IPS-NIHi7 (cell line): ENCODE results near the gene APOL6.
"Not testable (repeated sequence)": the region's sequence is repeated elsewhere in the genome, so short reads cannot be mapped to it uniquely, and the experiment has no call there.

Experiments used
- DNase-seq: peaks from one replicate; pipeline ENCODE4 v3.0.0; 2012; ENCODE audit warnings: mixed read lengths; ENCODE audit errors: extremely low spot score

APOL6 gene

DNA sequence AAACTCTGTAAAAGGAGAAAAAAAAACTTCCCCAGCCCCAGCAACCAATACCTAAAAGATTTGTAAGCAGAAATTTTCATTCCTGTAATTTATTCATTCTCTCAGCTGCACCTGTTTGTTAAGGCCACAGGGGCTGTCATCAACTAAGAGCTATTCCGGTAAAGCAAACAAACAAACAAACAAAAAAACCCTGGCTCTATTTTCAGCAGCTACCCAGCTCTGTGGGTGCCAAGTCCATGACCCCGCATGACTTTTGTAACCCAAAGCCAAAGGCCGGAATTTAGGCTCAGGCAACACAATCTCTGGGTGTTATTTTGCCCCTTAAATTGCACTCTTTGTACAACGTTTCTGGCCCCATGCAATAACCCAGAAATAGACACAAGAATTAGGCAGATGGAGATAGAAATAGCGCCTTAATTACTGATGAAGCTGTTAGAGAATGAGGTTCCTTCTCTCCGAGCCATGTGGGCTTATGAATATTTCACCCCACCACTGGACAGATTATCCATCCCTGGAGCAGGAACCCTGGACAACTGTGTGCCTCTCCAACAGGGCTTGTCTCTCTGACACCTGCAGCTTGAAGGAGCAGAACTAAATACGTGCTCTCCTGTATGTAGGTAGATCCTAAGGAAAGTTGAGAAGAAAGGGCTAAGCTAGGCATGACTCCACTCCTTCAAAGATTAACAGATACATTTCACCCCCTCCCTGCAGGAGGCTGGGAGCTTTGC is 29.4 kb downstream of the APOL6 start:
- DNase-seq, result no peak

DNA sequence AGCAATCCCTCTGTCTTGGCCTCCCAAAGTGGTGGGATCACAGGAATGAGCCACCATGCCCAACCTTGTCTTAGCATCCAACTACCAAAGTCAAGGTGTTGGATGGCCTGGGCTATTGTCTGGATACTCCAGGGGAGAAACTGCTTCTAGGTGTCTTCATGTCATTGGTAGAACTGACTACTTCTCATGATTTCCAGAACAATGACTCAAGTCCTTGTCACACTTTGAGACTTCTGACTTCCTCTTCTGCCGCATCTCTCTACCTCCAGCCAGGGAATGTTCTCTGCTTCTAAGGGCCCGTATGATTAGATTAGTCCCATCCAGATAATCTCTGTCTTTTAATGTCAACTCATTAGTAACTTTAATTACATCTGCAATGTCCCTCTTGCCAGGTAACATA is 30.6 kb downstream of the APOL6 start:
- no peak for DNase-seq

DNA sequence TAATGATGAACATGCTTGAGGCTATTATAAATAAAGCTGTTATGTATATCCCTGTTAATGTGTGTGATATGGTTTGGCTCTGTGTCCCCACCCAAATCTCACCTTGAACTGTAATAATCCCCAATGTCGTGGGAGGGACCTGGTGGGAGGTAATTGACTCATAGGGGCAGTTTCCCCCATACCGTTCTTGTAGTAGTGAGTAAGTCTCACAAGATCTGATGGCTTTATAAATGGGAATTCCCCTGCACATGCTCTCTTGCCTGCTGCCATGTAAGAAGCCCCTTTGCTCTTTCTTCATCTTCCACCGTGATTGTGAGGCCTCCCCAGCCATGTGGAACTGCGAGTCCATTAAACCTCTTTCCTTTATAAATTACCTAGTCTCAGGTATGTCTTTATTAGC is 31.2 kb downstream of the APOL6 start:
- DNase-seq, result not testable (repeated sequence)

DNA sequence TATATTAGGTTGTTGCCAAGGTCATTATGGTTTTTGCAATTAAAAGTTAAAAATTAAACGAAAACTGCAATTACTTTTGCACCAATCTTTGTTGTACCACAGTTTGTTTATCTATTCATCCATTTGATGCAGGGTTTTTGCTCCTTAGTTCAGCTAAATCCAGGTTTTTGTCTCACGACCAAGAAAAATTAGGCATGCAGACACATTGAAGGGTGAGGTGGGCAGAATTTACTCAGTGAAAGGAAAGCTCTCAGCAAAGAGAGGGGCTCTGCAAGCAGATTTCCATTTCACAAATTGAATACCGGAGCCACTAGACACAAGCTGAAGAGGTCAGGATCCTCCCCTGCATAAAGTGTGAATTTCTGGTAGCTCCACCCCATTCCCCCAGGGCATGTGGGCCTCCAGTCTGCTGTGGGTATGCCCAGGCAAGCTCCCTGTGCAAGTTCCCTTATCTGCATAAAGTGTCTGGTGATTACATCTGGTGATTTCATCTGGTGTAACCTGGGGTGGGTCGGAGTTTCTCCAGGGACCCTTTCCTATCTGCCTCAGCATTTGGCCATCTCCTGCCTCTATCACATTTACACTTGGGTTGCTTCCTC is 33.3 kb downstream of the APOL6 start:
- DNase-seq, result no peak

DNA sequence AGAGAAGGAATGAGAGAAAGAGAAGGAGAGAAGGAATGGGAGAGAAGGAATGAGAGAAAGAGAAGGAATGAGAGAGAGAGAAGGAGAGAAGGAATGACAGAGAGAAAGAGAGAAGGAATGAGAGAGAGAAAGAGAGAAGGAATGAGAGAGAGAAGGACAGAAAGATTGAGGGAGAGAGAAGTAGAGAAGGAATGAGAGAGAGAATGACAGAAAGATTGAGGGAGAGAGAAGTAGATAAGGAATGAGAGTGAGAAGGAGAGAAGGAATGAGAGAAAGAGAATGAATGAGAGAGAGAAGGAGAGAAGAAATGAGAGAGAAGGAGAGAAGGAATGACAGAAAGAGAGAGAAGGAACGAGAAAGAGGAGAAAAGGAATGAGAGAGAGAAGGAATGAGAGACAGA is 35.3 kb downstream of the APOL6 start:
- DNase-seq, result no peak

DNA sequence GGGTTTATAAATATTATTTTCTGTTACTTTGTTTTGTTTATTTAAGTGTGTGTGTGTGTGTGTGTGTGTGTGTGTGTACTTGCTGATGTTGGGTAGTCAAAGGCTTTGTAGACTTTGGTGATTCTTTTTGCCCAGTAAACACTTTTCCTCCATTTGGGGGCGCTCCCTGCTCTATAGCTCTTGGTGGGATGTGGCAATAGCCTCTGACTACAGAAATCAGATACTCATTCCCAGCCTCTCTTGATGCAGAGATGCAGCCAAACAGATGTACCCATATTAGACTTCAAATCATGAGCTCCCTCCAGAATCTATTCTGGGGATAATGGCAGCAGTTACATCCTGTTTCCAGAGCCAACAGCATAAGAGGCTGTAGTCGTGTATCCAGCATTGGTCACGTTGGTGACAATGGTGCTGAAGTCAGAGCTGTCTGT is 36.0 kb downstream of the APOL6 start:
- DNase-seq, result peak; percentile 63

DNA sequence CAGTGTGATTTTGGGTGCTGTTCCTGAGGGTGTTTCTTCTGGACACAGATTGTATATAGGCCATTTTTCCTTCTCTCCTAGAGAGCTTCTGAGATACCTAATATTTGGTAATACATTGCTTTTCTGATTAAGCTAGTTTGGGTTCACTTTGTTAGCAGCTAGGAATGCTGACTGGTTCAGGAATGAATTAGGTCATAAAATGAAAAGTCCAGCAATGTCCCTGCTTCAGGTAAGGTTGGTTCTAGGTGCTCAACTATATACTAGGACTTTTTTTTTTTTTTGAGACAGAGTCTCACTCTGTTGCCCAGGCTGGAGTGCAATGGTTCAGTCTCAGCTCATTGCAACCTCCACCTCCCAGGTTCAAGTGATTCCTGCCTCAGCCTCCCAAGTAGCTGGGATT is 36.5 kb downstream of the APOL6 start:
- no peak for DNase-seq

DNA sequence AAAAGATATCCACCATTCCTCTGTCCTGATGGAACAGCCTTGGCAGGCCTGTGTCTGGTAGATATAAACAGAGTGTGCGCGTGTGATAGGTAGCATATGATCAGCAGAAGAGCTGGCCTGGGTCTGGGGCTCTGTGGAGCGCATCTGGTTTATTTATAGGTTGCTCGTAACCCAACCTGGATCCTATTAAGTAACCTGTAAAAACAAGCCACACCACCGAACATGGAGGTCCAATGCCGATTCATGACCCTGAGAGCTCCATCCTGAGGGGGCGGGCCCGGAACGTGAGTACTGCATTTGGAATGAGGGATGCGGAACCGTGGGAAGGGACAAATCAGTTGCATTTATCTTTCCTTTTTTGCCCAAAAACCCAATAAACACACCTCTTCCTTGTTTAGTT is 37.5 kb downstream of the APOL6 start:
- DNase-seq, result no peak

DNA sequence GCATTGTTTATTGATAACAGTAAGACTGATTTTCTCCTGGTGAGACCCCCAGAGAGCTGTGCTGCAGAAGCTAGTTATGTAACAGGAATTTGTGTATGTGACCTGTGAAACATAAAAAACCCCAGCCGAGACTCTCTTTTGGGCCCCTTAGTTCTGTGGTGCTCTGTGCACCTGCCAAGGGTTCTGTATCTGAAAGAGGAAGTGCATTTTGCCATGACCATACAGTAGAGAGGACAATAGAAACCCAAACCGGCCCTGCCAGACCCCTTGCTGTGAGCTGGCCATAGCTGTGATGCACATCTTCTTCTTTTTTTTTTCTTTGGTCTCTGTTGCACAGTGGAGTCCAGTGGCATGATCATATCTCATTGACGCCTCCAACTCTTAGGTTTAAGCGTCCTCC is 38.1 kb downstream of the APOL6 start:
- no peak for DNase-seq

DNA sequence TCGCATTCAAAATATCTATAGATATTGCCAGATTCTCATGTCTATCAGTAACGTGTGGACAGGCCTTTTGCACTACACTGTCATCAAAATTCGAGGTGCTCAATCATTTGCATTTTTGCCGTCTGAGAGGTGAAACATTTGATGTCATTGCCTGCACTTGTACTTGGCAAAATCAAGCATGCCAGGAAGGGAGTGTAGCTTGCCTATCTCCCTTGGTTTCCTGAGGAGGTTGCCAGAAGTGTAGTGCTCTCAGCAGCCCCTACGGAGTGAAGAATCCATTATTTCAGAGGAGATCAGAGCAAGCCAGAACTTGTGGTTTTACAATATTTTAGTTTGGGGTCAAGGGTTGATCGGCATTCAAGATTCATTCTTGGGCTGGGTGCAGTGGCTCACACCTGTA is 39.2 kb downstream of the APOL6 start:
- DNase-seq, result no peak

DNA sequence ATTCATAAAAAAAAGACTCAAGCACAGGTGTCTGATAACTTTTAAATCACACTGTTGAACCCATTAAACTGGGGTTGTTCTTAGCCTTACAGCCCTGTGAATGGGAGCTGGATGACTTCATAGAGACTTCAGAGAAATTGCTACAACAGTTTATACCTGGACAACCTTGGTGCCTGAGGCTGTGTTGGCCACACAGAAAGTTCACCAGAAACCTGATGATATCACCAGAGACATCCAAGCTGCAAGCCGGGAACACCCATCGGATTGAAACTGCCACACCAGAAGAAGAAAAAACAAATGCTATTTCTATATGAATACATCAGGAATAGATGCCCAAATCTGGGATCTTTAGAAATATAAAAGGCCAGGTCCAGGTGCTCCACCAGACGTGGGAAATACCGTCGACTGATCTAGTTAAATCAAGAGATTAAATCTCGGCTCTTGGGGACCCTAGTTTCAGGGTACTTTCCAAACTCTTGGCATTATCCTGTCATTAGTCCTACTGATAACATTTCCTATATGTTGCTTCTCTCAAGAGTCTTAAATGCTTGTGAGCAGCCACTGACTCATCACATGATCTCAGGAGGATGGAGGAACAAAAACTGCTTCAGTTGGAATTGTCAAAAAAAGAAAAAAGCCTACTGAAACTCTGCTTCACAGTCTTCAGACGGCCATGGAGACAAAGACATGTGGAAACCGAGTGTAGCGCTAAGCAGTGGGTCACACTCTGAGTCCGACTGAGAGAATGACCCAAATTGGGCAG is 40.8 kb downstream of the APOL6 start:
- DNase-seq, result no peak

DNA sequence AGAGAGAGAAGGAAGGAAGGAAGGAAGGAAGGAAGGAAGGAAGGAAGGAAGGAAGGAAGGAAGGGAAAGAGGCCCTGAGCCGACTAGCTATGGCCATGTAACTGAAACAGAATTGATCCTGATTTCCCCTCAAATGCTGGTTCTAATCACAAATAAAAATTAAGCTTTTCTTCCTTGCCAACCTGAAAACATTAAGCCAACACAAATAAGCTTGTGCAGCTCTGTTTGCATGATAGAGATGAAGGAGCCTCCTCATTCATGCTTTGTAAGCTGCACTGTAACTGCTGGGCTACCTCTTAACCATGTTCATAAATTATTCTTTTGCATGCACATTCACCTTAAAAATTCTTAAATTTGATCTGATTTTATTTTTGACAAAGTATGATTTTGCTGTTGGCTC is 41.8 kb downstream of the APOL6 start:
- DNase-seq, result no peak

DNA sequence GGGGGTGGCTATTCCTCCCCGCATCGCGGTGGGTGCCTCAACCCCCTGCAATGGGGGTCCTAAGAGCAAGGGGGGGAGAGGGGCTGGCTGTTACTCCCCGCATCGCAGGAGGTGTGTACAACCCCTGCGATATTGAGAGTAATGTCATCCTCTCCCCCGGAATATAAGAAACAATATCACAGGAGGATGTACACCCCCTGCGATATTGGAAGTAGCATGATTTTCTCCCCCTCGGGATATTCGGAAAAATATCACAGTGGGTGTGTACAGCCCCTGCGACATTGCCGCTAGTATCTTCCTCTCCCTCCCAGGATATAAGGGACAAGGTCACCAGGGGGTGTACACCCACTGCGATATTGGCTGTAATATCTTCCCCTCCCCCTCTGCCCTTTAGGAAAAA is 47.0 kb downstream of the APOL6 start:
- DNase-seq, result no peak

DNA sequence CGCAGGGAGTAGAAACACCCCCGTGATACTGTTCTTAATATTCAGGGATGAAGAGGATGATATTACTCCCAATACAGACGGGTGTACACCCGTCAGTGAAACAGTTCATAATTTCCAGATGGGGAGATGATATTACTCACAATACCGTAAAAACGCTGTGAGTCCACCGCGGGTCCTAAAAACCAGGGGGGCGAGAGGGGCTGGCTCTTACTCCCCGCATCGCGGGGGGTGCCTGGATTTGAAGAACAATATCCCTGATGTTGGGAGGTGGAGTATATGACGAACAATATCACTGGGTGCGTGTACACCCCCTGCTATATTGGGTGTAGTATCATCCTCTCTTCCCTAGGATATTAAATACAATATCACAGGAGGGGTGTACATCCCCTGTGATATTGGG is 48.9 kb downstream of the APOL6 start:
- no peak for DNase-seq

DNA sequence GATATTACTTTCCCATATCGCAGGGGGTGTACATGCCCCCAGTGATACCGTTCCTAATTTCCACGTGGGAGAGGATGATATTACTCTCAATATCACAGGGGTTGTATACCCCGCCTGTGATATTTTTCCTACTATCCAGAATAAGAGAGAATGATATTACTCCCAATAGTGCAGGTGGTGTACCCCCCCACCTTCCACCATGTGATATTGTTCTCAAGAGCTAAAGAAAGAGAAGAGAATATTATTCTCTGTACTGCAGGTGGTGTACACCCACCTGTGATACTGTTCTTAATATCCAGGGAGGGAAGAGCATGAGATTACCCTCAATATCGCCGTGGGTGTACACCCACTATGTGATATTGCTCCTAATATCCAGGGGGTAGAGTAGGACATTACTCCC is 51.6 kb downstream of the APOL6 start:
- DNase-seq, result not testable (repeated sequence)

DNA sequence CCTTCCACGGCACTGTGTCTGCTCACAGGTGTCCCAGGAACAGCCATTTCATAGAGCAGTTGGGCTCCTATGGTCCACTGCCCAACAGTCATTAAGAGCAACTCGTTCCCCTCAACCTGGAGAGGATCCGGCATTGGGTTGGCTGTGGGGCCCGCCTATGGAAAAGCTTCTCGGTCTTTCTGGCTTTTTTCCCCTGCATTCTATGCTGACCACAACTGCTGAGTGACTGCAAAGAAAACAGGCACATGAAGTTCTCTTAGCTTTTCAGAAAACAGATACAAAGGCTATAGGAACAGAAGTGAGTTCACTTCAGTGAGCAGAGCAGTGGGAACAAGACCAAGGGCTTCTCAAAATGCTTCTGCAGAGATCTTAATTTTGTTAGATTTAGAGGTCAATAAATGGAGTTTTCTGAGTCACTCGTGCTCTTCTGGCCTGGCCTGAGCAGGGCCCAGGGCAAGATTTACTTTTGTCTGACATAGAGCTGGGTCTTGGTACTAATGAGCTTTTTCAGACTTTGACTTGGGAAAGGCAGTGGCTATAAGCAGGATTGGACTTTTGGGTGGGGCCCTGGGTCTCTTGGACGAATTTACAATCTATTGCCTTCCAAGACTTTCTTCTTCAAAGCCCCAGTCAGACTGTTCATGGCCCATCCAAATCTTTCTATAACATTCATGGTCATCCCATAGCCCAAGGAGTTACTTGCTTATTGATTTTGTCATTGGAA is 55.8 kb downstream of the APOL6 start:
- no peak for DNase-seq

DNA sequence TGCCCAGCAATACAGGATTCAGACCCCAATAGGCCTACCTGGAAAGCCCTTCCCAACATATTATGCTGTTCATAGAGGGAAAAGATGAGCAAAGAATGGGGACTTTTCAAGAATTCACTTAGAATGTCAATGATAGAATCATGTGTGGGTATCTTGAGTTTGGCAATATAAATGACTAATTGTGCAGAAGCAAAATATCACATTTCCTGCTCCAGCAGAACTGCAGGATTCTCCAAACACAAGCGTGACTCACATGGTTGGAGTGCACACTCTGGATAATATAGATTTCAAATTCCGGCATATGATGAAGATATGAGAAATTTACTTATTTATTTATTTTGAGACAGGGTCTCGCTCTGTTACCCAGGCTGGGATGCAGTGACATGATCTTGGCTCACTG is 56.9 kb downstream of the APOL6 start:
- no peak for DNase-seq

DNA sequence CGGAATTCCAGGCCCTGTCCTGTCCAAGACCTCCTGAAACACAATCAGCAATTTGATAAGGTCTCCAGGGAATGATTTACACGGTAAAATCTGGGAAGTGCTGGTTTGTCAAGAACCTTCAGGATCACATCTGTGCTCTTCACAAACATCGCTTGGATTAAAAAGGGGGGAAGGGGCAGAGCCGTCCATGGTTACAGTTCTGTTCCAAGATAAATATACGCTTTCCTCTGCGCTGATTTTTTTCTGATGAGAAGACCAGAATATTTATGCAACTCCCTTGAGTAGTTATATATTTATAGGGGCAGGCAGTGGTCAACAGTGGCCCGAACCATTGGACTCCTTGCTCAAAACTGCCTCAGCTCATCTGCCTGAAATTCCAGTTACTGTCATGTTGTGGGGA is 60.2 kb downstream of the APOL6 start:
- no peak for DNase-seq

DNA sequence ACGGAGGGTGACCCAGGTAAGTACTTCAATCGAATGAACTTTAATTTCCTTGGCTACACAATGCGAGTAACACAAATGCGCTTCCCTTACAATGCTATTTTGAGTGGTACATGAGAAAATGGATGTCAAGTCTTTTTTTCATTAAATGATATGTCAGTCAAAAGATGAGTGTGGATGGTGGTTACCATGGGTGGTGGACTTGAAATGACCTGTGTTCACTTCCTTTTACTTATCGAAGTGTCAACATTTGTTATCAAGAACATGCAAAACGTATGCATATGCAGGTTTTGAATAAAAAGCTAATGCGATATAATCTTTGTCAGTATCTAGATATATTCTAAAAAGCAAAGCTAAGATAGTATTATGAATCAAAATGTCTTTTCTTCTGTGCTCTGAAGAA is 60.7 kb downstream of the APOL6 start:
- no peak for DNase-seq

DNA sequence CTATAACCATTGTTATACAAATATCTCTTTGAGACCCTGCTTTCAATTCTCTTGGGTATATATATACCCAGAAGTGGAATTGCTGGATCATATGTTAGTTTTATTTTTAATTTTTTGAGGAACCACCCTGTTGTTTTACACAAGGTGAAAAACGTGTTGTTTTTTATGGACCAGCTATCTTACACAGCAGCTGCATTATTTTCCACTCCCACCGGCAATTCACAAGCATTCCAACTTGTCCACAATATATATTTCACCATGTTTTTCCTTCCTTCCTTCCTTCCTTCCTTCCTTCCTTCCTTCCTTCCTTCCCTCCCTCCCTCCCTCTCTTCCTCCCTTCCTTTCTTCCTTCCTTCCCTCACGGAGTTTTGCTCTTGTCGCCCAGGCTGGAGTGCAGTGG is 63.1 kb downstream of the APOL6 start:
- no peak for DNase-seq

DNA sequence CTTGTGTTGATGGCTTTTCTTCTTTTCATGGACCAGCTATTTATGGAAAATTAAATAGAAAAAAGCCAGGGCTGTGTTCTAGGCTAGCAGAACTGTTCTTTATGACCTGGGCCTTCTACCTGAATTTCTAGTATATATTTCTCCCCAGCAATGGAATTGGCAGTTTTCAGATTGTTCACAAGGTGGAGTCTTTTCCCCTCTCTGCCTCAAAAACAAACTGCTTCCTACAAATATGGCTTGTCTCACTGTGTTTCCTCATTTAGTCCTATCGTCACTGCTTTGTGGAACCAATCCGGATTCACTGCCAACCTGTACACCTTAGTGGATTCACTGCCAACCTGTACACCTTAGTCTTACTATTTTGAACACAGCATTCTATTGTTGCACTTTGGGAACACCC is 64.4 kb downstream of the APOL6 start:
- no peak for DNase-seq

DNA sequence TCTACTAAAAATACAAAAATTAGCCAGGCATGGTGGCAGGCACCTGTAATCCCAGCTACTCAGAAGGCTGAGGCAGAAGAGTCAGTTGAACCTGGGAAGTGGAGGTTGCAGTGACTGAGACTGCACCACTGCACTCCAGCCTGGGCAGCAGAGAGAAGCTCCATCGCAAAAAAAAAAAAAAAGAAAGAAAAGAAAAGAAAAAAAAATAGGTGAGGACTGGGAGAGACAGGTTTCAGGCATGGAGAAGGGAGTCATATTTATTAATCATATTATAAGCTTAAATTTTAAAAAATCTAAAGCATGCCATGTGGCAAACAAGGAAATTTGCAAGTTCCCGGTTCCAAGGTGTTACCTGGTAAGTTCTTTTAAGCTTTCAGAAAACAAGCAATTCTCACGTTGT is 69.3 kb downstream of the APOL6 start, which contains the start of gene APOL5:
Gene APOL5, plus strand, starts transcription at position 301 of the 400 bp plus-strand sequence. Its CDS starts 0 bp downstream, at position 301.
- DNase-seq, result no peak
